DMS 273 (cell line): ENCODE measurements around the gene BIVM.

ENCODE experiments used
- DNase-seq: peaks from one replicate; lab custom pipeline; 2025; ENCODE audit not compliant: unreplicated experiment; lab: John Stamatoyannopoulos, UW

The BIVM gene

GRCh38 chr13:102788683-102789082 lies 10.2 kb upstream of the BIVM start:
- no peak for DNase-seq

- no peak for DNase-seq
Observed at GRCh38 chr13:102792396-102792795, 6.5 kb upstream of the BIVM start.

- no peak for DNase-seq
Observed at GRCh38 chr13:102793611-102794355, 5.1 kb upstream of the BIVM start.

- peak; percentile 78 for DNase-seq
Observed at GRCh38 chr13:102799426-102800144, 666 bp downstream of the BIVM start.

GRCh38 chr13:102800145-102801041 lies 1.5 kb downstream of the BIVM start:
- peak; percentile 88 for DNase-seq

DNA sequence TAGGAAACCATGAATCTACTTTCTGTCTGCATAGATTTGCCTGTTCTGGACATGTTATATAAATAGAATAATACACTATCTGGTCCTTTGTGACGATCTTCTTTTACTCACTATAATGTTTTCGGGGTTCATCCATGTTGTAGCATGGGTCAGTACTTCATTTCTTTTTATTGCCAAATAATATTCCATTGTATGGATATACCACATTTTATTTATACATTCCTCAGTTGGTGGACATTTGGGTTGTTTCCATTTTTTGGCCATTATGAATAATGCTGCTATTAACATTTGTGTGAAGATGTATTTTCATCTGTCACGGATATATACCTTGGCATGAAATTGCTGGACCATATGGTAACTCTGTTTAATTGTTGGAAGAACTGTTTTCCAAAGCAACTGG lies 6.8 kb downstream of the BIVM start:
- no peak for DNase-seq

GRCh38 chr13:102807699-102808098 lies 8.8 kb downstream of the BIVM start:
- no peak for DNase-seq

DNA sequence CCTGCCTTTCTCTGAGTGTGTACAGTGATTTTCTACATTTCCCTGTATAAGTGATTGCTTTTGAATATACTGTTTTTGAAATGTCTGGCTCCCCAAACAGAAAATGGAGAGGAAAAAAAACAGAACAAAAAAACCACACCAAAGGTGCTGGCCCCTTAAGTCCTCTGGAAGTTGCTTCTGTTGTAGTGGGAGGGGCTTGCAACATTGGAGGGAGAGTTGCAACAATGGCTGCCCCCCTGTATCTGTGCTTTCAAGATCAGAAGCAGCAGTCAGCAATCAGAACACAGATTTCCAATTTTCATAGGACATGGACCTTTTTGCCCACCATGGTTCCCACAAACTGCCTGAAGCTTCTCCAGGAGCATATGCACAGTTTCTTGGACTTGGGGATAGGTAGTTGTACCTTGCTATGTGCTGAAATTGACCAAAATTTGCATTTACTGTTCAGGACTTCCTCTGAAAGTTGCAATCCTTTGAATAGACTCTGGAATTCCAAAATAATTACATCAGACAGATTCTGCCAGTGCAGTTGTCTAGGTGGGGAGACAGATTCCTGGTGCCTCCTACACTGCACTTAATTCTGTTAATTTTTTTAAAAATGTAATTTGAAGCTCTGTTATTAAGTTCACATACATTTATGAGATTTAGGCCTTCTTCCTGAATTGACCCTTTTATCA lies 13.8 kb downstream of the BIVM start:
- peak; percentile 5 for DNase-seq

DNA sequence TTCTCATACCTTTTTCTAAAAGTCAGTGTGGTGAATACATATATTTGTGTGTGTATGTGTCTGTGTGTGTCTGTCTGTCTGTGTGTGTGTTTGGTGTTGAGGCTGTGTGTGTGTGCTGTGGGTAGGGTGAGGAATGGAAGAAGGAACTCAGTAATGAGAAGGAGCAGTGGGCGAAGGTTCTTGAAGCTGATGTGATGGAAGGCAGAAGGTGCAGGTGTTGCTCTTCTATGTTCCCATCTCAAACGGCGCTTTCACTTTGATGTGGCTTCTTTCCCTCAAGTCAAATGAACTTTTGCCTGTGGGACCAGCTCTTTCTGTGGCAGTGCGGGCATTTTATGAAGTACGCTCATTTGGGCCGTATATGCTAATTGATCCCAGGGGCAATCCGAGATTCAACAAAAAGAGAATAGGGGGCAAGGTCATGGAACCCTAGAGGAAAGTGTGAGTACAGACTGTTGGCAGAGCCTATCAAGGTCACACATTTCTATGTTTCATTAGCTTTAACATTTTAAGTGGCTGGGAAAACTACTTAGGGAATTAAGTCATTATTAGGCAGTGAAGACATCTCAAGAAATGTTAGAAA lies 15.2 kb downstream of the BIVM start:
- DNase-seq, result no peak

DNA sequence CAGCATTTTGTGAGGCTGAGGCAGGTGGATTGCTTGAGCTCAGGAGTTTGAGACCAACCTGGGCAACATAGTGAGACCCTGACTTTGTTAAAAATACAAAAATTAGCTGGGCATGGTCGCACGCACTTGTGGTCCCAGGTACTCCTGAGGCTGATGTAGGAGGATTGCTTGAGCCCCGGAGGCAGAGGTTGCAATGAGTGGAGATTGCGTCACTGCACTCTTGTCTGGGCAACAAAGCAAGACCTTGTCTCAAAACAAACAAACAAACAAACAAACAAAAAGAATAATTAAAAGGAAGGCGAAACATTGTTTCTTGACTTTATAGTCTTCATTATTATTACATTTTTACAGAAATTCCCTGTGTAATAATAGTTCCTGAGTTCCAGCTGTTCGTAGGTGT lies 15.9 kb downstream of the BIVM start:
- no peak for DNase-seq

DNA sequence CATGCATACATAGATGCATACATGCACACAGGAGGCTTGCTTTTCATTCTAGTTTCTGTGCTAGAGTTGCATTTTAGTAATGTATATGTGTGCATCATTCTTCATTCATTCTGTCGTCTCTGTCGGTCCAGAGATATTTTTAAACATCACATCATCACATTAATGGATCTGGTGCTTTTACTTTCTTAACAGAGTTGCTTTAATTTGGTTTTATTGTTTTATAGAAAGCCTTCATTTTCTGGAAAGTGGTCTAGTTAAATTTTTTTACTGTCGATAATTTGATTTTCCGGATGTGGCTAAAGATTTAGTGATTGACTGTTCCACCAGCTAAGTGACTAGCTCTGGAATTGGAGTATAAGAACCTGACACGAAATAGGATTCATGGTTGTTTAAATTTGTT lies 16.9 kb downstream of the BIVM start:
- DNase-seq, result no peak

GRCh38 chr13:102816708-102817107 lies 17.8 kb downstream of the BIVM start:
- no peak for DNase-seq

GRCh38 chr13:102817241-102817640 lies 18.3 kb downstream of the BIVM start:
- DNase-seq, result no peak

- DNase-seq, result no peak
Observed at GRCh38 chr13:102817907-102818306, 19.0 kb downstream of the BIVM start.

DNA sequence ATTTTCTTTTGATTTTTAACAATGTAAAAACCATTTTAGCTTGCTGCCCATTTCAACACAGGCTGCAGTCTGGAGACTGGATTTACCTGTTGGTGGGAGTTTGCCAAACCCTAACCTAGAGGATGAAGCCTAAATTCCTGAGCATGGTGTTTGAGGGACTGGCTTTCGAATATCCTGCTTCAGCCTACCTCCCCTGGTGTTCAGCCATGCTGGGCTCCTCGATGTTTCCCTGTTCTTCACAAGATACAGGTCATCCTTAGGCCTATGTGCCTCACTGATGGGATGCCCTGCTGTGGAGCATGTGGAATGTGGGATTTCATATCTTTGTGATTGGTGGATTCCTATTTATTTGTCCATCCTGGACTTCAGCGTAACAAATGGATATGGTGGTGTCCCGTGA lies 26.5 kb downstream of the BIVM start:
- DNase-seq, result no peak

DNA sequence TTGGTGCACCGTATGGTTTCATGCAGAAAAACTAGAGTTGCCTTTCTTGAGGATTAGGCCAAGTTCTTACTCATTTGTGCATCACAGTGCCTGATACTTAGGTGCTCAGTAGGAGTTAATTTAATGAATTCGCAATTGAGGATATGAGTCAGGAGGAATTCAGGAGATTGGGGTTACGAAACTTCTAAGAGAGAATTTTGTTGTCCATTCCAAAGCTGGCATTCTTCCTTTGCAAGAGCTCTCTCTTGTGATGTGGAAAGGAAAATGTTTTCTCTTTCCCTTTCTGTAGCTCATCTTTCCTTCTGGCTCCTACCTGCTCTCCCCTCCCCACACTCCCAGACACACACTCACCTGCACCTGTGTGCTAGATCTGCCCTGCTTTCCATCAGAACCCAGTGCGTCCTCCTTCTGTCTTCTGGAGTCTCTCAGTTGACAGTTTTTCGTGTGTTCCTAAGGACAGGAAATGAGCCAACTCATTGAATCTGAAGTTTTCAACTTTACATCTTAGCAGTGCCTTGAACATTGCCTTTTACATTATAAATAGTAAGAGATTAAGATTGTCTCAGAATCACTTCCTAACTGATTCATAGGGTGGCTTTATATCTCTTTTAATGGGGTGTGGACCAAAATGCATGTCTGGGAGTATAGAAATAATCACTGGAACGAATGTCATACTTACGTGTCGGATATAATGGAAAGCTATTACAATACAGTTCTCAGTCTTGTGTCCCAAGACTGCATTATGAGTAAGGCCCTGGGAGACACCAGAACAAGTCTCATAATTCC lies 27.2 kb downstream of the BIVM start:
- no peak for DNase-seq

GRCh38 chr13:102830646-102831045 lies 31.7 kb downstream of the BIVM start:
- no peak for DNase-seq

DNA sequence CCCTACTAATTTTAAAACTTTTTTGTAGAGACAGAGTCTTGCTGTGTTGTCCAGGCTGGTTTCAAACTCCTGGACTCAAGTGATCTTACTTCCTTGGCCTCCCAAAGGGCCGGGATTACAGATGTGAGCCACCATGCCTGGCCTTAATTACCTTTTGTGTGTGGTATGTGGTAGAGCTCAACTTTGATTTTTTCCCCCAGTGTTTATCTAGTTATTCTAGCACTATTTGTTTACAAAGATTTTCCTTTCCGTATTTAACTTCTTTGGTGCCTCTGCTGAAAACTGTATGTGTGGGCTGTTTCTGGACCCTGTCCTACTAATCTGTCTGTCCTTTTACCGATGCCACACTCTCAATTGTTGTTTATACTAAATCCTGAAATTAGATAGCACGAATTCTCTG lies 37.6 kb downstream of the BIVM start:
- DNase-seq, result no peak

DNA sequence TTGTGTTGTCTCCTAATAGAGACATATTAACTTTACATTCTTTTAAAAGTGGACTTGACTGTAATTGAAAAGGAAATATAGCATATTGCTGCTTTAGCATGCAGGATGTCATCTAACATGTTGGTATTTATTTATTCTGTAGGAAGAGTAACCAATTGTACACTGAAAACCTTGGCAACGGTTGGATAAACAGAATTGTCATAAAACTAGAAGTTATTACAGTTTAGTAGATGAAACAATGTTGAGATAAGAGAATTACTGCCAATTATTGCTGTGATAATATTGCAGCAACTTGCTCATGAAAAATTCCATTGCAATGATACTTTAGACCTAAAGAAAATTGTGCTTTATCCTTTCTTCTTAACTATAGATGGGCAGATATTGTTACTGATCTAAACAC lies 39.4 kb downstream of the BIVM start:
- no peak for DNase-seq

- no peak for DNase-seq
Observed at GRCh38 chr13:102838982-102839381, 40.1 kb downstream of the BIVM start.
